ENCODE measurements around the gene ATG13.
A peak's percentile ranks its signal among the peaks of the same experiment; 100 is the strongest.

The ATG13 gene

DNA sequence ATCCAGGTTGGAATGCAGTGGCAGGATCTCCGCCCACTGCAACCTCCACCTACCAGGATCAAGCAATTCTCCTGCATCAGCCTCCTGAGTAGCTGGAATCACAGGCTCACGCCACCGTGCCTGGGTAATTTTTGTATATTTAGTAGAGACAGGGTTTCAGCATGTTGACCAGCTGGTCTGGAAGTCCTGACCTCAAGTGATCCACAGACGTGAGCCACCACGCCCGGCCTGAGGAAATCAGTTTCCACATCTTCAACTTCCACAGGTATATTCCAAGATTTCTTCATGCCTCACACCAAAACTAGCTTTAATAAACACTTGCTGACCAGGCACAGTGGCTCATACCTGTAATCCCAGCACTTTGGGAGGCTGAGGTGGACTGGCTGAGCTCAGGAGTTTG, 8.0 kb upstream of the ATG13 start:
- DNase-seq: no peak

- no peak for DNase-seq
Observed at GRCh38 chr11:46611526-46612304, 5.6 kb upstream of the ATG13 start.

DNA sequence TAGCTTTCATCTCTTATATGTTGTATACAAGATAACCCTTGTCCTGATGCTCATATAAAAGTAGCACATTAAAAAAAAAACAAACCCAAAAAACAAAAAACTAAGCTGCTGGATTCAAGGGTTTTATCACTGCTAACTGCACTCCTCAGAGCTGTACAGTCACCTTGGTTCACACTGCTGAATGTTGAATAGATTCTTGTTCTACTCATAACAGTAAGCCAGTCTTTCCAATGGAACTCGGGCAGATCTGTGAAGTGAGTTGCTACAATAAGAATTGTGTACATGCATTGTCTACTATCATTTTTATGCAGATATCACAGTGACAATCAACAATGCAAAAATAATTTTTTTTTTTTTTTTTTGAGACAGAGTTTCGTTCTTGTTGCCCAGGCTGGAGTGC, 5.0 kb upstream of the ATG13 start:
- no peak for DNase-seq

- no peak for DNase-seq
Observed at GRCh38 chr11:46615756-46616155, 1.6 kb upstream of the ATG13 start.

GRCh38 chr11:46616551-46617133, 711 bp upstream of the ATG13 start:
- DNase-seq: peak; percentile 29

- DNase-seq: no peak
Observed at GRCh38 chr11:46617972-46618314, 590 bp downstream of the ATG13 start.

DNA sequence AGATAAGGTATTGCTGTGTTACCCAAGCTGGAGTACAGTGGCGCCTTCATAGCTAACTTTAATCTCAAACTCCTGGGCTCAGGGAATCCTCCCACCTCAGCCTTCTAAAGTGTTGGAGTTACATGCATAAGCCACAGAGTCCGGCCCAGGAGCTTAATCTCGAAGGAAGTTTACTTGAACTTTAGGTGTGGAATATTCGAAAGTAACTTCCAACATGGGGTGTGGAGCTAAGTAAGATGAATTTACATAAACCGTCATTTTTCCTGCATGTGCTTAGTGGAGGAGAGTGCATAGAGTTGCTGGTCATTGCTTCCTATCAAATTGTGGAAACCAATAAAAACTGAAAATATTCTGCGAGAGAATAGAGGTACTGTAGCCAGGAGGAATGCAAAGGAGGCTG, 1.5 kb downstream of the ATG13 start:
- no peak for DNase-seq

DNA sequence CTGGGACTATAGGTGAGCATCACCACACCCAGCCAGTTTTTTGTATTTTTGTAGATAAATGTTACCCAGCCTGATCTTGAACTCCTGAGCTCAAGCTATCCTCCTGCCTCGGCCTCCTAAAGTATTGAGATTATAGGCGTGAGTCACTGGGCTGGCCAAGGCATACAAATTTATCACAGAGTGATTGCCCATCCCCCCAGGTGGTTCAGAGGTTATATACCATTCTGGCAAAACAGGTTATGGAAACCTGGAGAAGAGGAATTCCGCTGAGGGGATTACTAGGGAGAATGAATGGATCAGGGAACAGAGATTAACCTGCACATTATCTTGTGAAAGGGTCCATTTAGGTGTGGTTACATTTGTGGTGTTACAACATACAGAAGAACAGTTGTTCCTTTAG, 8.1 kb downstream of the ATG13 start:
- no peak for DNase-seq

GRCh38 chr11:46628961-46629360, 11.6 kb downstream of the ATG13 start:
- no peak for DNase-seq

GRCh38 chr11:46630237-46630636, 12.9 kb downstream of the ATG13 start:
- DNase-seq: no peak

DNA sequence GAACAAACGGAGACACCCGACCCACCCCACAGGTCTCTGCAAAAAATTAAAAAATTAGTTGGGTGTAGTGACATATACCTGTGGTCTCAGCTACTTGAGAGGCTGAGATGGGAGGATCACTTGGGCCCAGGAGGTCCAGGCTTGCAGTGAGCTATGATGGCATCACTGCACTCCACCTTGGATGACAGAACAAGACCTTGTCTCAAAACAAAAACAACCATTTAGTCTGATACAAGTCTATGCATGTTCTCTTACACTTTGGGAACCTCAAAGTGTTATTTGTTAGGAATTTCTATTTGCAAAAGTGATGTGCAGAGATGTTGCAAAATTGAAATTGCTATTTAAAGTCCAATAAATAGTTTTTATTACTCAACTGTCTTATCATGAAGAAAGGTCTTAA, 14.3 kb downstream of the ATG13 start:
- DNase-seq: no peak

GRCh38 chr11:46632502-46632901, 15.1 kb downstream of the ATG13 start:
- DNase-seq: no peak

GRCh38 chr11:46633291-46634217, 16.2 kb downstream of the ATG13 start:
- no peak for DNase-seq

- DNase-seq: no peak
Observed at GRCh38 chr11:46635557-46636139, 18.3 kb downstream of the ATG13 start.

DNA sequence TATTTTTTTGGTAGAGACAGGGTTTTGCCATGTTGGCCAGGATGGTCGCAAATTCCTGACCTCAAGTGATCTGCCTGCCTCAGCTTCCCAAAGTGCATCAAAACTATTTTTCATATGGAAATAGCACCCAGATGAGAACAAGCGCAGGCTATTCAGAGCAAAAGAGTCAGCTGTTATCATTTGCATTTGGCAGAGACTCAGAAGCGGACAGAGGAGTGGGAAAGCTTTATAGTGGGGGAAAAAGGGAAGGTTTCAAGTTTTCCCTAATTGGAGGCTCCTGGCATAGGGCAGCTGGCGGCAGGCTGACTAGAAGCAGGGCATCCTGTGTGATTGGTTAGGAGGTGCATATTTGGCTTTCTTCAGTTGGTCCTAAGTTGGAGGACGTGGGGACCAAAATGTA, 20.2 kb downstream of the ATG13 start:
- no peak for DNase-seq

DNA sequence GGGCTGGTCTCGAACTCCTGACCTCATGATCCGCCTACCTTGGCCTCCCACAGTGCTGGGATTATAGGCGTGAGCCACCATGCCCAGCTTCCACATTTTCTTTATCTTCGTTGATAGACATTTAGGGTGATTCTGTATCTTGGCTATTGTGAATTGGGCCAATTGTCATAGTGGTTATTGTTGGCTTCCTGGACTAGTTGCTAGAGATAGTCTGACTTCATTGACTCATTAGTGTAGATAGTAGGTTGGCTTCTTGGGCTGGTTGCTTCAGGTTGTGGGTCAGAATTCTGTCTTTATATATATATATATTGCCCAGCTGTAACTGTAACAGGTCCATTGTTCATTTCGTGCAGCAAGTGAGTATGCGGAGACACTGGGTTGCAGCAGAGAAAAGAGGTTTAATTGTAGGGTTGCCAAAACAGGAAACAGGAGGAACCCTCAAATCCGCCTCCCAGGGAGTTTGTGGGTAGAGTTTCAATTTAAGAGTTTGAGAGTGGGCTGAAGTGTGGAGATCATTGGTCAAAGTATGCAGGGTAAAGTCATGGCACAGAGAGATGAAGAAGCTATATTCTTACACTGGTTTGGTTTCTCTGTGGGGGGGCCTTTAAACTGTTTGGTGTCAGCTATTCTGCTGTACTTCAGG, 22.0 kb downstream of the ATG13 start:
- DNase-seq: no peak

DNA sequence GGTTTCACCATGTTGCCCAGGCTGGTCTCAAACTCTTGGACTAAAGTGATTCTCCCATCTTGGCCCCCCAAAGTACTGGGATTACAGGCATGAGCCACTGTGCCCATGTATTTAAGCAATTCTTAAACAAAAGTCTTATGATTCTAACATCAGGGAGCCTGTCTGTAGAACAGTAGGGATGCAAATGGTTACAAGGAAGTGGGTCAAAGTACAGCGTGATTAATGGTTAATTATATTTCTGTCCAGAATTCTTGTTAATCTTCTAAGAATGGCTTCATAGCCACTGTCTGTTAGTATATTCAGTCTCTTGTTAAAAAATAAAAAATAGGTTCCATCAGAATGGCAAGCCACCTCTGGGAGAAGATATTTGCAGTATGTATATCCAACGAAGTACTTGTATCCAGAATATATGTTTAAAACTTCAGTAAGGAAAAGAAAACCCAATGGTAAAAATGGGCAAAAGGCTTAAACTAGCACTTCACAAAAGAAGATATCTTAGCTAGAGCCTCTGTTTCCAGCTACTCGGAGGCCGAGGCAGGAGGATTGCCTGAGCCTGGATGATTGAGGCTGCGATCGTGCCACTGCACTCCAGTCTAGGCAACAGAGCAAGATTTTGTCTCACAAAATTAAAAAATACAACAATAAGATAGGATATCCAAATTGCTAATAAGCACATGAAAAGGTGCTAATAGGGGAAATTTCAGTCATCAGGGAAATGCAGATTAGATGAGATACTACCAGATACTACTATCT, 22.9 kb downstream of the ATG13 start:
- DNase-seq: no peak

DNA sequence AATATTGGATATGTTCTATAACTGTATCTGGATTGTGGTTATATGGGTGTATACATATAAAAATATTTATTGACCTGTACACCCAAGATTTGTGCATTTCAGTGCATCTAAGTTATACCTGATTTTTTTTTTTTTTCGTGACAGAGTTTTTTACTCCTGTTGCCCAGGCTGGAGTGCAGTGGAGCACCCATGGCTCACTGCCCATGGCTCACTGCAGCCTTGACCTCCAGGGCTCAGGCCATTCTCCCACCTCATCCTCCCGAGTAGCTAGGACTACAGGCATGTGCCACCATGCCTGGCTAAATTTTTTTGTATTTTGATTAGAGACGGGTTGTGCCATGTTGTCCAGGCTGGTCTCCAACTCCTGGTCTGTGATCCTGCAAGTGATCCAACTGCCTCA, 24.3 kb downstream of the ATG13 start:
- no peak for DNase-seq

GRCh38 chr11:46642627-46643335, 25.4 kb downstream of the ATG13 start:
- DNase-seq: no peak

GRCh38 chr11:46643531-46643930, 26.2 kb downstream of the ATG13 start:
- no peak for DNase-seq

DNA sequence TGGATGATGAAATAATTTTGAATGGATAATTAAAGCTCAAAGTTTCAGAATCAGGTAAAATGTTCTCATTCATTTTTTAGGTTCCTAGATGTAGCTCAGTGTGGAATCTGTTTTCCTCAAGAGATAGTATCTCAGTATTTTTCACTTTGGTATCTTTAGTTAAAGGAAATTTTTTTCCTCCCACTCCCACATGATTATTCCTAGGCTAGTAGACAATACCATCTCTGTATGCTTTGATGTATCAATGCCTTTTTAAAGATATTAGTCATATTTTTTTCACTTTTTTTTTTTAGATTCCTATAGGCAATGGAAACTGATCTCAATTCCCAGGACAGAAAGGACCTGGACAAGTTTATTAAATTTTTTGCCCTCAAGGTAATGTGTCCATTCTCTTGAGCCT, 26.6 kb downstream of the ATG13 start:
- DNase-seq: no peak
